K562 (cell line): ENCODE data around the gene KIF19. TPM values are rescaled to one million over a fixed set of nuclear protein-coding genes. Genes with fewer than 3 reads are reported as not detected.

Experiments
- BRF2 ChIP-seq: IDR thresholded peaks from 3 replicates; pipeline ENCODE4 v1.6.1; 2011; ENCODE audit warnings: borderline replicate concordance, mild to moderate bottlenecking; ENCODE audit not compliant: insufficient read length, insufficient read depth
- CREBBP ChIP-seq: IDR thresholded peaks from one replicate; pipeline ENCODE4 v1.6.1; 2012; ENCODE audit warnings: low read depth, mild to moderate bottlenecking, control low read depth, inconsistent platforms, low read length
- EGR1 ChIP-seq: fragments of 450-650 bp; conservative IDR thresholded peaks from 2 replicates; pipeline ENCODE4 v1.6.1; 2017; ENCODE audit warnings: mild to moderate bottlenecking
- ELF1 ChIP-seq: fragments of 200-800 bp; sonication (Bioruptor generic); IDR thresholded peaks from 2 replicates; pipeline ENCODE4 v1.6.1; 2016; ENCODE audit warnings: missing genetic modification characterization, missing compliant biosample characterization
- EZH2 ChIP-seq: IDR thresholded peaks from 2 replicates; pipeline ENCODE4 v1.6.1; 2012; ENCODE audit warnings: low read depth, mild to moderate bottlenecking, inconsistent platforms, low read length, borderline replicate concordance
- FIP1L1 ChIP-seq: fragments of 200-400 bp; formaldehyde crosslinking; IDR thresholded peaks from 2 replicates; pipeline ENCODE4 v1.6.1; 2018; ENCODE audit warnings: mild to moderate bottlenecking, low read depth, low read length; ENCODE audit not compliant: poor library complexity, severe bottlenecking
- GATAD2A ChIP-seq: fragments of 450-650 bp; IDR thresholded peaks from 2 replicates; pipeline ENCODE4 v1.6.1; 2017
- HMGN3 ChIP-seq: IDR thresholded peaks from 2 replicates; pipeline ENCODE4 v1.6.1; 2011; ENCODE audit warnings: borderline replicate concordance, low read depth, mild to moderate bottlenecking, mixed read lengths, low read length; ENCODE audit not compliant: insufficient read length; ENCODE audit errors: extremely low read depth
- KLF6 ChIP-seq: fragments of 250-450 bp; sonication (Bioruptor Pico); IDR thresholded peaks from 2 replicates; pipeline ENCODE4 v1.4.0; 2020; ENCODE audit warnings: mild to moderate bottlenecking, moderate library complexity, borderline replicate concordance
- L3MBTL2 ChIP-seq: fragments of 450-650 bp; IDR thresholded peaks from 2 replicates; pipeline ENCODE4 v1.6.1; 2016; ENCODE audit warnings: mild to moderate bottlenecking, moderate library complexity
- LARP7 ChIP-seq: fragments of 450-650 bp; IDR thresholded peaks from 2 replicates; pipeline ENCODE4 v1.6.1; 2016
- LEF1 ChIP-seq: fragments of 450-650 bp; IDR thresholded peaks from 2 replicates; pipeline ENCODE4 v1.6.1; 2016; ENCODE audit warnings: mild to moderate bottlenecking
- MAFF ChIP-seq: IDR thresholded peaks from 2 replicates; pipeline ENCODE4 v1.6.1; 2012; ENCODE audit warnings: low read length, improper control_type of control experiment
- NKRF ChIP-seq: fragments of 450-650 bp; IDR thresholded peaks from 2 replicates; pipeline ENCODE4 v1.6.1; 2016; ENCODE audit warnings: borderline replicate concordance
- OTX1 ChIP-seq: fragments of 450-650 bp; formaldehyde crosslinking; IDR thresholded peaks from 2 replicates; pipeline ENCODE4 v1.4.0; 2022; ENCODE audit warnings: mild to moderate bottlenecking
- PHTF2 ChIP-seq: fragments of 250-450 bp; sonication (Bioruptor Pico); IDR thresholded peaks from 2 replicates; pipeline ENCODE4 v1.5.0; 2021; ENCODE audit warnings: mild to moderate bottlenecking
- STAT5A ChIP-seq: IDR thresholded peaks from 2 replicates; pipeline ENCODE4 v1.6.1; 2012; ENCODE audit warnings: low read length, inconsistent platforms, borderline replicate concordance
- TAL1 ChIP-seq: fragments of 450-650 bp; IDR thresholded peaks from 2 replicates; pipeline ENCODE4 v1.6.1; 2016; ENCODE audit warnings: mild to moderate bottlenecking
- TFAP4 ChIP-seq: sonication (generic); formaldehyde crosslinking; IDR thresholded peaks from 2 replicates; pipeline ENCODE4 v1.8.0; 2022; ENCODE audit warnings: missing genetic modification reagents, mild to moderate bottlenecking, moderate library complexity, borderline replicate concordance
- THRAP3 ChIP-seq: fragments of 450-650 bp; IDR thresholded peaks from 2 replicates; pipeline ENCODE4 v1.6.1; 2016; ENCODE audit warnings: mild to moderate bottlenecking, inconsistent platforms, borderline replicate concordance
- ZBTB9 ChIP-seq: fragments of 450-650 bp; formaldehyde crosslinking; IDR thresholded peaks from 2 replicates; pipeline ENCODE4 v1.4.0; 2020; ENCODE audit warnings: mild to moderate bottlenecking, moderate library complexity
- ZNF639 ChIP-seq, 2 experiments: fragments of 200-800 bp in 1 of 2; sonication (Bioruptor generic) in 1 of 2; sonication (generic) in 1 of 2; formaldehyde crosslinking in 1 of 2; IDR thresholded peaks in 1 of 2; conservative IDR thresholded peaks in 1 of 2; 2 replicates each; pipeline versions ENCODE4 v1.5.0 to v1.6.1; 2016 to 2020; ENCODE audit warnings: missing compliant biosample characterization in 1 of 2, missing genetic modification characterization in 1 of 2, missing genetic modification reagents in 1 of 2
- polyA plus RNA-seq, 8 experiments: library from polyadenylated mRNA; depleted of rRNA in 4 of 8; stranded (reverse) in 5 of 8; unstranded in 3 of 8; fragments of >200 nt; fragmentation: Nextera tagmentation in 2 of 8; fragmentation: Illumina TruSeq in 1 of 8; extraction: Ambion mirVana in 2 of 8; extraction: Trizol in 1 of 8; gene quantifications; 2 replicates each; pipeline versions ENCODE4 v1.2.1 to v1.2.3, GENCODE V29; 2011 to 2014; ENCODE audit warnings: inconsistent platforms in 1 of 8, missing spikeins in 1 of 8
- total RNA-seq, 7 experiments: library from RNA; depleted of rRNA in 6 of 7; stranded (reverse); fragments of >200 nt in 6 of 7; fragmentation: Illumina TruSeq in 2 of 7; extraction: Trizol in 2 of 7; gene quantifications; 2 replicates each; pipeline versions ENCODE4 v1.2.1 to v1.2.3, GENCODE V29; 2011 to 2021; ENCODE audit warnings: low replicate concordance in 1 of 7

The KIF19 gene
- total and polyA plus RNA-seq, 9 of the 15 experiments (the other 6 are each of a cell fraction or from before 2014, with no cell fraction given) = 0.10 TPM; not detected in 8

- TF ChIP-seq ZBTB9 (CRISPR knock-in tag) (no peak), THRAP3 (no peak), TAL1 (peak; percentile 91), MAFF (no peak), OTX1 (CRISPR knock-in tag) (no peak), LARP7 (no peak), KLF6 (CRISPR knock-in tag) (no peak), TFAP4 (CRISPR knock-in tag) (peak; percentile 90), NKRF (no peak), ZNF639 (CRISPR knock-in tag; conservative IDR thresholded peaks at IDR 0.05 in 1 of 2, IDR thresholded peaks at IDR 0.05 in 1 of 2) (peak in 1 of 2 experiments; percentile 57; a peak in 1 of 4 replicates), LEF1 (peak; percentile 58; the same call in 1 of the 2 replicates), HMGN3 (no peak), STAT5A (peak; percentile 73), EZH2 (no peak), BRF2 (no peak), FIP1L1 (no peak), PHTF2 (CRISPR knock-in tag) (no peak), EGR1 (no peak), L3MBTL2 (peak; percentile 48; the same call in 1 of the 2 replicates), GATAD2A (no peak), CREBBP (no peak), ELF1 (no peak)
Observed at GRCh38 chr17:74332763-74333283, 6.8 kb downstream of the KIF19 start (continued).
